ENCODE measurements around the gene TLR4. TPM values are rescaled to one million over a fixed set of nuclear protein-coding genes. Genes with fewer than 3 reads are reported as not detected.

TLR4 gene
- total RNA-seq, 1 donor from 2014 or later, result 7.9 TPM

- Mint-ChIP-seq H3K4me1 (ENCODE audit: unreplicated experiment) (peaks cover 4% of the 10 kb centered on the region), H3K27ac (ENCODE audit: unreplicated experiment) (no peak overlapping the region), H3K4me3 (ENCODE audit: unreplicated experiment) (no peak overlapping the region), H3K36me3 (ENCODE audit: low read depth, unreplicated experiment) (no peaks in the 10 kb centered on the region), H3K9me3 (ENCODE audit: unreplicated experiment) (peaks cover 4% of the 10 kb centered on the region), H3K27me3 (ENCODE audit: unreplicated experiment) (no peaks in the 10 kb centered on the region)
- no peak for TF ChIP-seq CTCF (IDR thresholded peaks at IDR 0.05; ENCODE audit: unreplicated experiment)
- no peak for DNase-seq (ENCODE audit: low spot score)
Observed at GRCh38 chr9:117745598-117745997, 41.4 kb downstream of the TLR4 start.

- H3K36me3 Mint-ChIP-seq (ENCODE audit: low read depth, unreplicated experiment), result no peaks in the 10 kb centered on the region
- H3K4me1 Mint-ChIP-seq (ENCODE audit: unreplicated experiment), result peaks cover 4% of the 10 kb centered on the region
- TF ChIP-seq CTCF (IDR thresholded peaks at IDR 0.05; ENCODE audit: unreplicated experiment), result no peak
- DNase-seq (ENCODE audit: low spot score), result no peak
- H3K27ac Mint-ChIP-seq (ENCODE audit: unreplicated experiment), result no peak overlapping the region
- no peak overlapping the region for H3K4me3 Mint-ChIP-seq (ENCODE audit: unreplicated experiment)
- no peaks in the 10 kb centered on the region for H3K27me3 Mint-ChIP-seq (ENCODE audit: unreplicated experiment)
- peaks cover 4% of the 10 kb centered on the region for H3K9me3 Mint-ChIP-seq (ENCODE audit: unreplicated experiment)
Observed at GRCh38 chr9:117746263-117746662, 42.1 kb downstream of the TLR4 start.

- DNase-seq (ENCODE audit: low spot score), result no peak
- H3K9me3 Mint-ChIP-seq (ENCODE audit: unreplicated experiment), result no peaks in the 10 kb centered on the region
Observed at GRCh38 chr9:117747386-117747970, 43.3 kb downstream of the TLR4 start.

GRCh38 chr9:117750401-117750800 lies 46.2 kb downstream of the TLR4 start:
- no peaks in the 10 kb centered on the region for H3K27me3 Mint-ChIP-seq (ENCODE audit: unreplicated experiment)
- H3K9me3 Mint-ChIP-seq (ENCODE audit: unreplicated experiment), result no peaks in the 10 kb centered on the region
- DNase-seq (ENCODE audit: low spot score), result no peak
- H3K36me3 Mint-ChIP-seq (ENCODE audit: low read depth, unreplicated experiment), result no peaks in the 10 kb centered on the region
- peaks cover 4% of the 10 kb centered on the region for H3K4me1 Mint-ChIP-seq (ENCODE audit: unreplicated experiment)
- no peak overlapping the region for H3K4me3 Mint-ChIP-seq (ENCODE audit: unreplicated experiment)
- no peak overlapping the region for H3K27ac Mint-ChIP-seq (ENCODE audit: unreplicated experiment)
- TF ChIP-seq CTCF (IDR thresholded peaks at IDR 0.05; ENCODE audit: unreplicated experiment), result no peak

More at GRCh38 chr9:117747386-117747970, 43.3 kb downstream of the TLR4 start:
- H3K4me1 Mint-ChIP-seq (ENCODE audit: unreplicated experiment), result peaks cover 4% of the 10 kb centered on the region
- H3K4me3 Mint-ChIP-seq (ENCODE audit: unreplicated experiment), result no peak overlapping the region
- H3K27ac Mint-ChIP-seq (ENCODE audit: unreplicated experiment), result no peak overlapping the region
- H3K36me3 Mint-ChIP-seq (ENCODE audit: low read depth, unreplicated experiment), result no peaks in the 10 kb centered on the region
- TF ChIP-seq CTCF (IDR thresholded peaks at IDR 0.05; ENCODE audit: unreplicated experiment), result no peak
- H3K27me3 Mint-ChIP-seq (ENCODE audit: unreplicated experiment), result no peaks in the 10 kb centered on the region

- Mint-ChIP-seq H3K36me3 (ENCODE audit: low read depth, unreplicated experiment) (no peaks in the 10 kb centered on the region), H3K4me3 (ENCODE audit: unreplicated experiment) (no peak overlapping the region), H3K4me1 (ENCODE audit: unreplicated experiment) (peaks cover 4% of the 10 kb centered on the region), H3K27me3 (ENCODE audit: unreplicated experiment) (no peaks in the 10 kb centered on the region), H3K27ac (ENCODE audit: unreplicated experiment) (no peak overlapping the region), H3K9me3 (ENCODE audit: unreplicated experiment) (no peaks in the 10 kb centered on the region)
- DNase-seq (ENCODE audit: low spot score), result no peak
- no peak for TF ChIP-seq CTCF (IDR thresholded peaks at IDR 0.05; ENCODE audit: unreplicated experiment)
Observed at GRCh38 chr9:117752894-117753293, 48.7 kb downstream of the TLR4 start.
